NCI-H2196 (cell line): ENCODE measurements around the gene HTR4.

Source experiments
- DNase-seq: peaks from one replicate; lab custom pipeline; 2025; ENCODE audit not compliant: unreplicated experiment; lab: John Stamatoyannopoulos, UW

The HTR4 gene

DNA sequence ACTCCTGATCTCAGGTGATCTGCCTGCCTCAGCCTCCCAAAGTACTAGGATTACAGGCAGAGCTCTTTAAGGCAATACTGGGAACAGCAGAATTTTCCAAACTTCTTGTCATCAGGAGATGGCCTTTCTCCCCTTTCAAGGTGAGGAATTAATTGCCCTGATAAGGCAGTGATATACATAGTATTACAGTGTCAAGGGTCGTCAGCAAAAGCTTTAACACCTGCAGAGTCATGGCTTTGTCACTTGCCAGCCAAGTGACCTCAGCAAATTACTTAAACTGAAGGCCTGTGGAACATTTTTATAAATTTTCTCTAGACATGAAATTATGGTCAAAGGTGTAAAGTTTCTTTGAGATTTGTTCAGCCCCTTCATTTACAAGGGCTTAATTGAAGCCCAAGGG is 211.1 kb downstream of the HTR4 start:
- DNase-seq = no peak

DNA sequence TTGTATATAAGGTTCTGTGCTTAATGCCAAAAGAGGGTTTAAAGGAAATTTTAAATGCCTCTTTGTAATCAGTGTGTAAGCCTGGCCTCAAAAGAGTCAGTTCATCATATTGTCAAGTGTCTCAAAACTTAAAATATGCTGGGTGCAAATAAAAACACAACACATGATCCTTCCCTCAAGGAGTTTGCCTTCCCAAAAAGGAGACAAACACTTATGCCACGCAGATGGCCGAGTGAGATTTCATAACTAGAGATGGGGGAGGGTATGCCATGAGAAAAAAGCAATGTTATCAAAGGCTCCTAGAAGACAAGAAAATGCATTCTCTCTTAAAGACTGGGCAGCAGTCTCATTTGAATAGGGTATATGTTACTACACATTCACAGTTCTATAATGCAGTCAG is 215.4 kb downstream of the HTR4 start:
- DNase-seq = no peak

DNA sequence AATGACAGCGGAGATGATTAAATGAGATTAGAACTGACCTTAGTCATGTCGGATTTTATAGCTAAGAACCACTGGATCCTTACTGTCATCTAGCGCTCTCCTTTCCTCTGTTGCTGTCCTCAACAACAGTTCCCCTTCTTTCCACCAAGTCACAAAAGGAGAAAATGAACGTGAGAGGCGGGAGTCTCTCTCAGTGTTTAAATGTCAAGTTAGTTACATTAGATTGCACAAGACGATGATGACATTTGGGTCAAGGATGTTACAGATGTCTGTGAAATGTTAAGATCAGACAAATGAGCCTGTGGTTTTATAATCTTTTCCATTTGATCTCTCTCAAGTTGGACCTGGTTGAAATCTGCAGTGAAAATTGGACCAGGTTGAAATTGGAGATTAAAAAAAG is 217.1 kb downstream of the HTR4 start:
- no peak for DNase-seq

DNA sequence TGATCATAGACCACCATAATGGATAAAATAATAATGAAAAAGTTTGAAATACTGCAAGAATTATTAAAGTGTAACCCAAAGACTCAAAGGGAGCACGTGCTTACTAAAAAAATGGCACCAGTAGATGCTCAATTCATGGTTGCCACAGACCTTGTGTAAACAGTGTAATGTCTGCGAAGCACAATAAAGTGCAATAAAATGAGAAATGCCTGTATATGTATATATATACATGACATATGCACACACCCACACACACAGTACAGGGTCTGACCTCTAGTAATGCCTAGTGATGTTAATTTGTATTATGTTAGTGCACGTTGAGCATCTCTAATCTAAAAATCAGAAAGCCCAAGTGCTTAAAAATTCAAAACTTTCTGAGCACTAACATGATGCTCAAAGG is 218.3 kb downstream of the HTR4 start:
- no peak for DNase-seq

DNA sequence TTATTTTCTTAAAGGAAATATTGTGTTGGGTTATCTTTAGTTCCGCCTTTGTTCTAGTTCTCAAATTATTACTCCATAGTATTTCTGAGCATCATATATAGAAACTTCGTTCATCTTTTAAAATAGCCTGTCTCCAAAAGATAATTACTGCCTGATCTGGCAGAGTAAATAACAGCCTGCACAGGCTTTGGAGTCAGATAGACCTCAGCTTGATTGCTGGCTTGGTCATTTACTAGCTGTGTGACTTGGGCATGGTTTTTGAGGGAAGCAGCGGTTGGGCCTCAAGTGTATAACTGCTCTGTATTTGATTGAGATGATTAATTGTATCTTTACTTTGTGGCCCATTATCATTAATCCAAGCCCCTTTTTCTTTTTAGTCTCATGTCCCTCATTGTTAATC is 220.5 kb downstream of the HTR4 start:
- DNase-seq = no peak
